Transverse colon (tissue), 4 donors: ENCODE results near the gene ODF2L.

Experiments
- CTCF ChIP-seq, 5 experiments: fragments of 200-600 bp in 3 of 5; fragments of 450-650 bp in 2 of 5; sonication (generic) in 3 of 5; IDR thresholded peaks; 1 replicate in 2 of 5; 2 replicates in 3 of 5; pipeline ENCODE4 v1.5.1; 2016 to 2017; ENCODE audit warnings: antibody characterized with exemption in 5 of 5, inconsistent platforms in 3 of 5, mild to moderate bottlenecking in 2 of 5, moderate library complexity in 1 of 5
- POLR2AphosphoS5 ChIP-seq, 3 donors: sonication (generic); formaldehyde crosslinking; IDR thresholded peaks; one replicate each; pipeline ENCODE4 v1.6.1; 2016; ENCODE audit warnings: antibody characterized with exemption in 3 of 3

- TF ChIP-seq CTCF (IDR thresholded peaks at IDR 0.05) (no peak), POLR2AphosphoS5 (IDR thresholded peaks at IDR 0.05) (no peak)
These were observed 33.3 kb downstream of the ODF2L start for GRCh38 chr1:86362807-86363206.
